HL-60 (cell line): Measurements from ENCODE around the gene C11orf87.
A peak's percentile ranks its signal among the peaks of the same experiment; 100 is the strongest.

ENCODE experiments used
- DNase-seq, 2 experiments: peaks; one replicate each; pipeline ENCODE4 v3.0.0-alpha.2; 2010 to 2020; ENCODE audit warnings: low read depth in 1 of 2, low spot score in 1 of 2
- H3K27ac ChIP-seq: fragments of 250-450 bp; sonication (Bioruptor Pico); replicated peaks from 2 replicates; pipeline ENCODE4 v1.5.1; 2020; ENCODE audit warnings: mild to moderate bottlenecking, moderate library complexity
- H3K27me3 ChIP-seq: fragments of 250-450 bp; sonication (Bioruptor Pico); 2 replicates; pipeline ENCODE4 v1.5.1; 2021; ENCODE audit warnings: mild to moderate bottlenecking, moderate library complexity; ENCODE audit not compliant: insufficient read depth, poor library complexity, severe bottlenecking
- H3K4me3 ChIP-seq: replicated peaks from 2 replicates; pipeline ENCODE4 v1.5.1; 2011; ENCODE audit warnings: mild to moderate bottlenecking, control low read depth, low read length; ENCODE audit not compliant: insufficient read depth
- GABPA ChIP-seq: IDR thresholded peaks from 2 replicates; pipeline ENCODE4 v1.6.1; 2012; ENCODE audit warnings: low read depth
- POLR2AphosphoS5 ChIP-seq: IDR thresholded peaks from 2 replicates; pipeline ENCODE4 v1.6.1; 2012; ENCODE audit warnings: low read depth
- SPI1 ChIP-seq: IDR thresholded peaks from 2 replicates; pipeline ENCODE4 v1.6.1; 2012; ENCODE audit warnings: low read depth, mild to moderate bottlenecking, borderline replicate concordance
- TF ChIP-seq, protein P1 (sequence below): IDR thresholded peaks from one replicate; pipeline ENCODE4 v1.5.1; 2011; ENCODE audit warnings: low read length, control low read depth, inconsistent platforms; ENCODE audit not compliant: insufficient read depth
- TF ChIP-seq, protein P2 (sequence below): IDR thresholded peaks from 2 replicates; pipeline ENCODE4 v1.6.1; 2012; ENCODE audit warnings: low read depth; ENCODE audit not compliant: insufficient replicate concordance

Gene C11orf87

DNA sequence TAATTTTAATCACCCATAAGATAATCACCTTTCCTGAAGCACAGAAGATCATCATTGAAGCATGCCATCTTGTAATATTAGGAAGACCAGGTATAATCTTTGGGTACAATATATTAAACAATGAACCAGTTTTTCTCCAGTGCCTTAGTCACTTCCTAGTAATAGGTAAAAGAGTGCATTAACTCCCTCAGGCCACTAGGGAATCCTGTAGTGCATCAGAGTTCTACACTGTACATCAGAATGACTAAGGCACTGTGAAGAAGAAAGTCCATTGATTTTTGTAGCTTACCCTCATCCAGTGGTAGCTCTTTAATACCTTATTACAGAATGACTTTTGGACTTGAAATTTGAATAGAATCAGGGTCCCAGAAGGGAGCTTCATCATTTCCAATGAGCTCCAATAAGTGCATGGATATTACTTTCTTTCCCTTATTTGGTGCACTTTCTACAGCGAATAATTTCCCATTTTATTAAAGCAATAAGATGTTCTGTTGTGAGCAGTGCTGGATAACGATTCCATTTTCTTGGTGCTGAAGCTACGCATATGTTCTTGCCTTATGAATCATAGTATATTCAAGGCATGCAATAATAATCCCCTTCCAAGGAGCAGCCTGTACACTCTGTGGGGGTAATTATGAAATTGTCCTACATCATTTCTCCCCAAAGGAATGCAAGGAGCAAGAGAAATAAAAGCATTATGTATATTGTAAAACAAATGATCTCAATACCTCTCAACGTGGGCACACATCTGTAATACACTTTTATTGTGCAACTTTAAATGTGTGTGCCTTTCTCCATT, 4.7 kb downstream of the C11orf87 start:
- TF ChIP-seq SPI1: no peak
- no peak for TF ChIP-seq POLR2AphosphoS5
- no peak overlapping the region for H3K27ac ChIP-seq
- peak in 1 of 2 experiments; percentile 1 for DNase-seq

DNA sequence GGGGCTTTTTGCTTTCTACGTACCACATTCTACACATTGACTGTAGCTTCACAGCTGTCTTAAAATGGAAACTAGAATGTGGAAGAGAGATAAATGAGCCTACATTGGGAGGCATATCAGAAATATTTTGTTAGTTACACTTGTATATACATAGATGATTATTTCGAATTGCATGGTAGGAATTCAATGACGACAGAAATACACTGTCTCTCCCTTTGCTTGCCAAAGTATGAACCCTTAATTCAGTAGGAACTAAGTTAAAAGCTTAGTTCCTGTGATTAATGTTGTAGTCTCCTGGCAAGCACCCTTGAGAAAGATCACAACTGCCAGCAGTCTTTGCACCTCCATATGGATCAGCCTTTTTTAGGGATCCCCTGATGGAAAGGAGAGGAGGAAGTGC, 10.1 kb downstream of the C11orf87 start:
- no peak overlapping the region for H3K27ac ChIP-seq
- H3K27me3 ChIP-seq: peaks cover 2% of the 10 kb centered on the region
- no peak for DNase-seq
- TF ChIP-seq, protein P1, sequence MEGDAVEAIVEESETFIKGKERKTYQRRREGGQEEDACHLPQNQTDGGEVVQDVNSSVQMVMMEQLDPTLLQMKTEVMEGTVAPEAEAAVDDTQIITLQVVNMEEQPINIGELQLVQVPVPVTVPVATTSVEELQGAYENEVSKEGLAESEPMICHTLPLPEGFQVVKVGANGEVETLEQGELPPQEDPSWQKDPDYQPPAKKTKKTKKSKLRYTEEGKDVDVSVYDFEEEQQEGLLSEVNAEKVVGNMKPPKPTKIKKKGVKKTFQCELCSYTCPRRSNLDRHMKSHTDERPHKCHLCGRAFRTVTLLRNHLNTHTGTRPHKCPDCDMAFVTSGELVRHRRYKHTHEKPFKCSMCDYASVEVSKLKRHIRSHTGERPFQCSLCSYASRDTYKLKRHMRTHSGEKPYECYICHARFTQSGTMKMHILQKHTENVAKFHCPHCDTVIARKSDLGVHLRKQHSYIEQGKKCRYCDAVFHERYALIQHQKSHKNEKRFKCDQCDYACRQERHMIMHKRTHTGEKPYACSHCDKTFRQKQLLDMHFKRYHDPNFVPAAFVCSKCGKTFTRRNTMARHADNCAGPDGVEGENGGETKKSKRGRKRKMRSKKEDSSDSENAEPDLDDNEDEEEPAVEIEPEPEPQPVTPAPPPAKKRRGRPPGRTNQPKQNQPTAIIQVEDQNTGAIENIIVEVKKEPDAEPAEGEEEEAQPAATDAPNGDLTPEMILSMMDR: no peak
- TF ChIP-seq, protein P2, sequence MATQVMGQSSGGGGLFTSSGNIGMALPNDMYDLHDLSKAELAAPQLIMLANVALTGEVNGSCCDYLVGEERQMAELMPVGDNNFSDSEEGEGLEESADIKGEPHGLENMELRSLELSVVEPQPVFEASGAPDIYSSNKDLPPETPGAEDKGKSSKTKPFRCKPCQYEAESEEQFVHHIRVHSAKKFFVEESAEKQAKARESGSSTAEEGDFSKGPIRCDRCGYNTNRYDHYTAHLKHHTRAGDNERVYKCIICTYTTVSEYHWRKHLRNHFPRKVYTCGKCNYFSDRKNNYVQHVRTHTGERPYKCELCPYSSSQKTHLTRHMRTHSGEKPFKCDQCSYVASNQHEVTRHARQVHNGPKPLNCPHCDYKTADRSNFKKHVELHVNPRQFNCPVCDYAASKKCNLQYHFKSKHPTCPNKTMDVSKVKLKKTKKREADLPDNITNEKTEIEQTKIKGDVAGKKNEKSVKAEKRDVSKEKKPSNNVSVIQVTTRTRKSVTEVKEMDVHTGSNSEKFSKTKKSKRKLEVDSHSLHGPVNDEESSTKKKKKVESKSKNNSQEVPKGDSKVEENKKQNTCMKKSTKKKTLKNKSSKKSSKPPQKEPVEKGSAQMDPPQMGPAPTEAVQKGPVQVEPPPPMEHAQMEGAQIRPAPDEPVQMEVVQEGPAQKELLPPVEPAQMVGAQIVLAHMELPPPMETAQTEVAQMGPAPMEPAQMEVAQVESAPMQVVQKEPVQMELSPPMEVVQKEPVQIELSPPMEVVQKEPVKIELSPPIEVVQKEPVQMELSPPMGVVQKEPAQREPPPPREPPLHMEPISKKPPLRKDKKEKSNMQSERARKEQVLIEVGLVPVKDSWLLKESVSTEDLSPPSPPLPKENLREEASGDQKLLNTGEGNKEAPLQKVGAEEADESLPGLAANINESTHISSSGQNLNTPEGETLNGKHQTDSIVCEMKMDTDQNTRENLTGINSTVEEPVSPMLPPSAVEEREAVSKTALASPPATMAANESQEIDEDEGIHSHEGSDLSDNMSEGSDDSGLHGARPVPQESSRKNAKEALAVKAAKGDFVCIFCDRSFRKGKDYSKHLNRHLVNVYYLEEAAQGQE: no peak
- no peak for TF ChIP-seq GABPA
- TF ChIP-seq SPI1: no peak
- no peak for TF ChIP-seq POLR2AphosphoS5
- H3K4me3 ChIP-seq: no peak overlapping the region

More for the DNA sequence above, 4.7 kb downstream of the C11orf87 start:
- Histone ChIP-seq H3K27me3 (peaks cover 19% of the 10 kb centered on the region), H3K4me3 (no peak overlapping the region)

DNA sequence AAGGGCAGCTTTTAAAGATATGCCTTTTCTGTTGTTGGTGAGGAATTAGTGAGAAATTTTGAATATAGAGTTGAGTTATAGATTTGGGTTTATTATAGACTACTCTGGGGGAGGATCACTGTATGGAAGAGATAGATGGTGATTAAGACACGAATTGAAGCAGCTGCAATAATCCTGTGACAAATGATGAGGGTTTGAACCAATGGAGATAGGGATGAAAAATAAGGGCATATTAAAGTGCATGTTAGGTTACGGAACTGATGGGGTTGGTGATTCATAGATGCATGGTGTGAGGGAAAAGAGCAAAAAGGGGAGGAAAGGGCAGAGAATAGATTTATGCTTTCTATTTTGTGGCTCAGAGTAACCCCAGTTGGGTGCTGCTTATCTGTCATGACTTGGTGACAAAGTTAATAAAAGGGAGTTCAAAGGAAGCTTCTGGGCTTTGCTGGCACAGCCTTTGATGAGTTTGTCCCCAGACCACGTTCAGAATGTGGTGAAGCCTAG, 11.8 kb downstream of the C11orf87 start:
- TF ChIP-seq, protein P1: no peak
- TF ChIP-seq GABPA: no peak
- TF ChIP-seq, protein P2: no peak
- TF ChIP-seq POLR2AphosphoS5: no peak
- TF ChIP-seq SPI1: no peak
- no peak overlapping the region for H3K4me3 ChIP-seq
- no peak for DNase-seq

DNA sequence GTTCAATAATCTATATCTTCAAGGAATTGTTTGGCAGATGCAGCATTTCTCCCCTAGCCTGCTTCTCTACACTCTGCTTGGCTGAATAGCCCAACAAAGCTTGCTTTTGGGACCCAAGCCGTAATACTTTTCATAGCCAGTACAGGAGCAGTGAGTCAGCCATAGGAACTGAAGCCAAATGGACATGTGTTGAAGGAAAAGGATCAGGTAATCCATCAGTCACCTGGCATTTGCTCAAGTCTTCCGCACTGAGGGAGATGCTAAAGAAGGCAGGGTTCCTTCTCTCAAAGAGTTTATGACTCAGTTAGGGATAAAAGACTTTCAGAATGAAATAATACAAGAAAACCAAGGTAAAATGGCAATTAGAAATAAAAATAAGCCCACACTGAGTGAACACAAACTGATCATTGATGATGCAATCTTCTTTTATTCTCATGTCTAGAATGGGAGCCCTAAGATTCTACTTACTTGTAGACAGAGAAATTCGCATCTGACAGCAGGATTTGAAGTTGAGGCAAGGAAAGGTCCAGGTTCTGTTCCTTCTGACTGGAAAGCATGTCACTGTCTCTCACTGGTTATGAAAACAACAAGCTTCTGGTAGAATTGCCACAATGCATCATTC, 13.2 kb downstream of the C11orf87 start:
- no peak overlapping the region for H3K4me3 ChIP-seq
- peaks cover 2% of the 10 kb centered on the region for H3K27me3 ChIP-seq
- no peak for DNase-seq
- TF ChIP-seq, protein P2: no peak
- TF ChIP-seq, protein P1: no peak
- no peak for TF ChIP-seq SPI1
- TF ChIP-seq GABPA: no peak
- TF ChIP-seq POLR2AphosphoS5: no peak
- H3K27ac ChIP-seq: no peak overlapping the region

More for the DNA sequence above, 11.8 kb downstream of the C11orf87 start:
- Histone ChIP-seq H3K27ac (no peak overlapping the region), H3K27me3 (peaks cover 2% of the 10 kb centered on the region)
